ENCODE data around the gene FHIT.
"Not testable (repeated sequence)": the region's sequence is repeated elsewhere in the genome, so short reads cannot be mapped to it uniquely, and the experiment has no call there.

Gene FHIT

GRCh38 chr3:61073566-61074165, 177.6 kb downstream of the FHIT start:
- Histone ChIP-seq H2AFZ (ENCODE audit: low read depth, low read length) (no peak overlapping the region), H3K9ac (ENCODE audit: low read length) (no peak overlapping the region), H3K4me2 (ENCODE audit: low read length) (no peak overlapping the region)

DNA sequence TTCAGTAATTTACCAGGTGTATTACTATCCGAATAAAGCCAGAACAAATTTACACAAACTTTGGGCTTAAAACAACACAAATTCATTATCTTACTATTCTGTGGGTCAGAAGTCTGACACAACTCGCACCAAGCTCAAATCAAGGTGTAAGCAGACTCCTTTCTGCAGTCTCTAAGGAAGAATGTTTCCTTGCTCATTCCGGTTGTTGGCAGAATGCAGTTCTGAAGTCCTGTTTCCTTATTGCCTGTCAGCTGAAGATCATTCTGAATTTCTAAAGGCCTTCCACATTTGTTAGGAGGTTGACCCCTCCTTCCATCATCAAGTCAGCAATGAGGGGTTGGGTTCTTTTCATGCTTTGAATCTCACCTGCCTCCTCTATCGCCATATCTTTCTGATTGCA, 183.2 kb downstream of the FHIT start:
- H4K20me1 ChIP-seq (ENCODE audit: insufficient read depth, low read length): no peaks in the 10 kb centered on the region
- no peaks in the 10 kb centered on the region for H3K4me1 ChIP-seq (ENCODE audit: low read length)
- no peaks in the 10 kb centered on the region for H3K9me3 ChIP-seq (ENCODE audit: insufficient read depth, low read length)
- H3K27me3 ChIP-seq (ENCODE audit: low read depth, low read length): no peaks in the 10 kb centered on the region
- no peak overlapping the region for H2AFZ ChIP-seq (ENCODE audit: low read depth, low read length)
- no peak overlapping the region for H3K4me2 ChIP-seq (ENCODE audit: low read length)
- H3K4me3 ChIP-seq (ENCODE audit: low read length): no peak overlapping the region
- no peaks in the 10 kb centered on the region for H3K79me2 ChIP-seq (ENCODE audit: low read length)
- no peaks in the 10 kb centered on the region for H3K36me3 ChIP-seq (replicated peaks; ENCODE audit: low read depth, low read length)
- TF ChIP-seq CTCF (IDR thresholded peaks at IDR 0.05; ENCODE audit: low read depth, low read length) (no peak), EZH2phosphoT487 (IDR thresholded peaks at IDR 0.05; ENCODE audit: low read depth) (no peak)
- no peak overlapping the region for H3K9ac ChIP-seq (ENCODE audit: low read length)
- no peak overlapping the region for H3K27ac ChIP-seq (ENCODE audit: low read length)

More at GRCh38 chr3:61073566-61074165, 177.6 kb downstream of the FHIT start:
- TF ChIP-seq CTCF (IDR thresholded peaks at IDR 0.05; ENCODE audit: low read depth, low read length) (no peak), EZH2phosphoT487 (IDR thresholded peaks at IDR 0.05; ENCODE audit: low read depth) (no peak)
- H3K9me3 ChIP-seq (ENCODE audit: insufficient read depth, low read length): no peaks in the 10 kb centered on the region
- H3K4me3 ChIP-seq (ENCODE audit: low read length): no peak overlapping the region
- no peaks in the 10 kb centered on the region for H3K4me1 ChIP-seq (ENCODE audit: low read length)
- H3K79me2 ChIP-seq (ENCODE audit: low read length): no peaks in the 10 kb centered on the region
- H3K27me3 ChIP-seq (ENCODE audit: low read depth, low read length): no peaks in the 10 kb centered on the region
- no peaks in the 10 kb centered on the region for H4K20me1 ChIP-seq (ENCODE audit: insufficient read depth, low read length)
- no peak overlapping the region for H3K27ac ChIP-seq (ENCODE audit: low read length)
- no peaks in the 10 kb centered on the region for H3K36me3 ChIP-seq (replicated peaks; ENCODE audit: low read depth, low read length)

GRCh38 chr3:61066800-61067199, 184.5 kb downstream of the FHIT start:
- Histone ChIP-seq H3K27ac (ENCODE audit: low read length) (no peak overlapping the region), H2AFZ (ENCODE audit: low read depth, low read length) (no peak overlapping the region), H3K79me2 (ENCODE audit: low read length) (no peaks in the 10 kb centered on the region), H3K4me2 (ENCODE audit: low read length) (no peak overlapping the region), H4K20me1 (ENCODE audit: insufficient read depth, low read length) (no peaks in the 10 kb centered on the region), H3K27me3 (ENCODE audit: low read depth, low read length) (no peaks in the 10 kb centered on the region), H3K4me3 (ENCODE audit: low read length) (no peak overlapping the region), H3K4me1 (ENCODE audit: low read length) (no peaks in the 10 kb centered on the region), H3K9me3 (ENCODE audit: insufficient read depth, low read length) (no peaks in the 10 kb centered on the region), H3K9ac (ENCODE audit: low read length) (no peak overlapping the region), H3K36me3 (replicated peaks; ENCODE audit: low read depth, low read length) (no peaks in the 10 kb centered on the region)
- no peak for TF ChIP-seq CTCF (IDR thresholded peaks at IDR 0.05; ENCODE audit: low read depth, low read length)
- no peak for TF ChIP-seq EZH2phosphoT487 (IDR thresholded peaks at IDR 0.05; ENCODE audit: low read depth)

DNA sequence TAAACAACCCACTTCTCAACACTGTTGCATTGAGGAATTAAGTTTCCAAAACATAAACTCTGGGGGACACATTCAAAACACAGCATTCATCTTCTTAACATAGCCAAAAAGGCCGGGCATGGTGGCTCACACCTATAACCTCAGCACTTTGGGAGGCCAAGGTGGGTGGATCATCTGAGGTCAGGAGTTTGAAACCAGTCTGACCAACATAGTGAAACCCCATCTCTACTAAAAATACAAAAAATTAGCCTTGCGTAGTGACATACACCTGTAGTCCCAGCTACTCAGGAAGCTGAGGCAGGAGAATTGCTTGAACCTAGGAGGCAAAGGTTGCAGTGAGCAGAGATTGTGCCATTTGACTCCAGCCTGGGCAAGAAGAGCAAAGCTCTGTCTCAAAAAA, 185.0 kb downstream of the FHIT start:
- not testable (repeated sequence) for H4K20me1 ChIP-seq (ENCODE audit: insufficient read depth, low read length); H3K4me1 ChIP-seq (ENCODE audit: low read length); H3K4me2 ChIP-seq (ENCODE audit: low read length); H3K9me3 ChIP-seq (ENCODE audit: insufficient read depth, low read length); H3K27me3 ChIP-seq (ENCODE audit: low read depth, low read length); H3K79me2 ChIP-seq (ENCODE audit: low read length); H3K9ac ChIP-seq (ENCODE audit: low read length); H2AFZ ChIP-seq (ENCODE audit: low read depth, low read length); H3K36me3 ChIP-seq (replicated peaks; ENCODE audit: low read depth, low read length); H3K27ac ChIP-seq (ENCODE audit: low read length); H3K4me3 ChIP-seq (ENCODE audit: low read length)
